Activated CD8-positive, alpha-beta T cell treated with anti-CD3 and anti-CD28 coated beads for 36 hours (primary cell): ENCODE measurements around the gene TMEM185A. TPM values are rescaled to one million over a fixed set of nuclear protein-coding genes. Genes with fewer than 3 reads are reported as not detected.
"Not testable (repeated sequence)": the region's sequence is repeated elsewhere in the genome, so short reads cannot be mapped to it uniquely, and the experiment has no call there.

Source experiments
- ATAC-seq: fragments of 200-7000 bp; cut with Tn5 transposase; one replicate; pipeline ENCODE4 v1.10.0; 2021; ENCODE audit warnings: mild to moderate bottlenecking, moderate library complexity
- CTCF ChIA-PET: fragments of 350-600 bp; sonication (Branson Sonifier 250); formaldehyde crosslinking; loops from one replicate; lab custom pipeline; 2021; ENCODE audit warnings: antibody characterized with exemption; lab: Charles Lee
- POLR2A ChIA-PET: fragments of 350-600 bp; sonication (Branson Sonifier 250); formaldehyde crosslinking; loops from one replicate; lab custom pipeline; 2021; ENCODE audit warnings: antibody characterized with exemption; lab: Charles Lee
- DNase-seq: peaks from one replicate; pipeline ENCODE4 v3.0.0-alpha.2; 2020
- H3K27ac Mint-ChIP-seq: one replicate; pipeline ENCODE4 v1.8.0; 2021; ENCODE audit warnings: mild to moderate bottlenecking, mixed read lengths
- H3K27me3 Mint-ChIP-seq: one replicate; pipeline ENCODE4 v1.8.0; 2021; ENCODE audit warnings: mixed read lengths
- H3K36me3 Mint-ChIP-seq: one replicate; pipeline ENCODE4 v1.8.0; 2021; ENCODE audit warnings: low read depth, mixed read lengths
- H3K4me1 Mint-ChIP-seq: one replicate; pipeline ENCODE4 v1.8.0; 2021; ENCODE audit warnings: low read depth, mixed read lengths
- H3K4me3 Mint-ChIP-seq: one replicate; pipeline ENCODE4 v1.8.0; 2021; ENCODE audit warnings: mild to moderate bottlenecking, moderate library complexity, mixed read lengths
- H3K9me3 Mint-ChIP-seq: one replicate; pipeline ENCODE4 v1.8.0; 2021; ENCODE audit warnings: mixed read lengths
- CTCF ChIP-seq: fragments of 200-600 bp; IDR thresholded peaks from one replicate; pipeline ENCODE4 v1.8.0; 2022; ENCODE audit warnings: antibody characterized with exemption, mild to moderate bottlenecking
- intact Hi-C: fragments of 100-400 bp; cut with micrococcal nuclease; formaldehyde crosslinking; loops from one replicate; pipeline ENCODE4 v1.10.0; 2022
- total RNA-seq, 2 experiments: library from RNA; stranded (reverse); gene quantifications; one replicate each; pipeline ENCODE4 v1.2.3, GENCODE V29; 2021

The TMEM185A gene
- total RNA-seq = 10 to 100 TPM; 13.2 to 14.6 TPM

- peak within 1 kb of the TSS; percentile 86 for H3K4me3 Mint-ChIP-seq
- intact Hi-C loops = no loop called here
- TF ChIP-seq CTCF = no peak
- no peaks in the 10 kb centered on the region for H3K9me3 Mint-ChIP-seq
- peak within 1 kb of the TSS; percentile 85 for H3K27ac Mint-ChIP-seq
- H3K4me1 Mint-ChIP-seq = peaks cover 36% of the 10 kb centered on the region
- ChIA-PET POLR2A (no interaction called here), CTCF (no interaction called here)
- H3K27me3 Mint-ChIP-seq = peaks cover 2% of the 10 kb centered on the region
- DNase-seq = peak; percentile 80
- peak; percentile 87 for ATAC-seq
- H3K36me3 Mint-ChIP-seq = no peaks in the 10 kb centered on the region
Measured at GRCh38 chrX:149631234-149632165, at the start of gene TMEM185A. Gene TMEM185A (minus strand): TSS chrX:149631792. CDS start chrX:149631580, 212 bp downstream.

GRCh38 chrX:149681182-149681581 lies 49.6 kb upstream of the TMEM185A start:
- Mint-ChIP-seq H3K36me3 (no peaks in the 10 kb centered on the region), H3K9me3 (no peaks in the 10 kb centered on the region), H3K27ac (no peak overlapping the region), H3K27me3 (no peaks in the 10 kb centered on the region), H3K4me1 (no peaks in the 10 kb centered on the region), H3K4me3 (no peak overlapping the region)
- TF ChIP-seq CTCF = no peak
- CTCF ChIA-PET = no interaction called here
- DNase-seq (no peak), ATAC-seq (no peak)
- intact Hi-C loops = no loop called here
- POLR2A ChIA-PET = no interaction called here

GRCh38 chrX:149679164-149679678 lies 47.6 kb upstream of the TMEM185A start:
- POLR2A ChIA-PET, CTCF ChIA-PET, ATAC-seq, H3K27me3 Mint-ChIP-seq, DNase-seq, intact Hi-C loops, H3K4me3 Mint-ChIP-seq, H3K9me3 Mint-ChIP-seq, H3K27ac Mint-ChIP-seq, H3K36me3 Mint-ChIP-seq, H3K4me1 Mint-ChIP-seq: not testable (repeated sequence)

GRCh38 chrX:149675554-149675953 lies 44.0 kb upstream of the TMEM185A start:
- H3K4me1 Mint-ChIP-seq, intact Hi-C loops, H3K36me3 Mint-ChIP-seq, H3K4me3 Mint-ChIP-seq, H3K9me3 Mint-ChIP-seq, ATAC-seq, CTCF ChIA-PET, POLR2A ChIA-PET, H3K27me3 Mint-ChIP-seq, DNase-seq, H3K27ac Mint-ChIP-seq: not testable (repeated sequence)

- H3K27me3 Mint-ChIP-seq, H3K4me1 Mint-ChIP-seq, H3K27ac Mint-ChIP-seq, H3K9me3 Mint-ChIP-seq, H3K4me3 Mint-ChIP-seq, ATAC-seq, CTCF ChIA-PET, intact Hi-C loops, DNase-seq, H3K36me3 Mint-ChIP-seq, POLR2A ChIA-PET: not testable (repeated sequence)
Measured at GRCh38 chrX:149675088-149675487, 43.5 kb upstream of the TMEM185A start.

GRCh38 chrX:149660613-149661012 lies 29.0 kb upstream of the TMEM185A start:
- H3K27ac Mint-ChIP-seq, intact Hi-C loops, H3K9me3 Mint-ChIP-seq, ATAC-seq, CTCF ChIA-PET, H3K4me3 Mint-ChIP-seq, DNase-seq, H3K36me3 Mint-ChIP-seq, POLR2A ChIA-PET, H3K4me1 Mint-ChIP-seq, H3K27me3 Mint-ChIP-seq: not testable (repeated sequence)

- CTCF ChIA-PET, POLR2A ChIA-PET, H3K4me3 Mint-ChIP-seq, H3K4me1 Mint-ChIP-seq, H3K36me3 Mint-ChIP-seq, H3K27ac Mint-ChIP-seq, H3K27me3 Mint-ChIP-seq, DNase-seq, H3K9me3 Mint-ChIP-seq, intact Hi-C loops: not testable (repeated sequence)
- peak; percentile 61 for ATAC-seq
Measured at GRCh38 chrX:149656260-149656884, 24.8 kb upstream of the TMEM185A start.
